Activated B cell treated with CpG ODN at 0.5 μM for 24 hours (primary cell): Measurements from ENCODE around the gene ZBTB47. TPM values are rescaled to one million over a fixed set of nuclear protein-coding genes. Genes with fewer than 3 reads are reported as not detected.

Source experiments
- ATAC-seq: fragments of 200-7000 bp; cut with Tn5 transposase; one replicate; pipeline ENCODE4 v1.10.0; 2021; ENCODE audit warnings: low read depth, mild to moderate bottlenecking, moderate library complexity
- CTCF ChIA-PET: fragments of 350-600 bp; sonication (Branson Sonifier 250); formaldehyde crosslinking; loops from one replicate; lab custom pipeline; 2021; ENCODE audit warnings: antibody characterized with exemption; lab: Charles Lee
- POLR2A ChIA-PET: fragments of 350-600 bp; sonication (Branson Sonifier 250); formaldehyde crosslinking; loops from one replicate; lab custom pipeline; 2021; ENCODE audit warnings: antibody characterized with exemption; lab: Charles Lee
- DNase-seq: peaks from one replicate; pipeline ENCODE4 v3.0.0; 2022
- H3K27ac Mint-ChIP-seq: one replicate; pipeline ENCODE4 v1.8.0; 2020; ENCODE audit warnings: mixed read lengths
- H3K27me3 Mint-ChIP-seq: one replicate; pipeline ENCODE4 v1.8.0; 2021; ENCODE audit warnings: mixed read lengths
- H3K36me3 Mint-ChIP-seq: one replicate; pipeline ENCODE4 v1.8.0; 2021; ENCODE audit warnings: low read depth, mixed read lengths
- H3K4me1 Mint-ChIP-seq: one replicate; pipeline ENCODE4 v1.8.0; 2021; ENCODE audit warnings: mixed read lengths
- H3K4me3 Mint-ChIP-seq: one replicate; pipeline ENCODE4 v1.8.0; 2020; ENCODE audit warnings: mild to moderate bottlenecking, mixed read lengths
- H3K9me3 Mint-ChIP-seq: one replicate; pipeline ENCODE4 v1.8.0; 2020; ENCODE audit warnings: mixed read lengths
- intact Hi-C: fragments of 100-400 bp; cut with micrococcal nuclease; formaldehyde crosslinking; loops from one replicate; pipeline ENCODE4 v1.15.1; 2024
- total RNA-seq: library from RNA; stranded (reverse); gene quantifications from 2 replicates; pipeline ENCODE4 v1.2.3, GENCODE V29; 2022
- TF ChIP-seq, protein P1 (sequence below): fragments of 200-600 bp; IDR thresholded peaks from one replicate; pipeline ENCODE4 v1.8.0; 2022; ENCODE audit warnings: antibody characterized with exemption, mild to moderate bottlenecking

Gene ZBTB47
- total RNA-seq, 1 donor from 2014 or later: 1.1 TPM

DNA sequence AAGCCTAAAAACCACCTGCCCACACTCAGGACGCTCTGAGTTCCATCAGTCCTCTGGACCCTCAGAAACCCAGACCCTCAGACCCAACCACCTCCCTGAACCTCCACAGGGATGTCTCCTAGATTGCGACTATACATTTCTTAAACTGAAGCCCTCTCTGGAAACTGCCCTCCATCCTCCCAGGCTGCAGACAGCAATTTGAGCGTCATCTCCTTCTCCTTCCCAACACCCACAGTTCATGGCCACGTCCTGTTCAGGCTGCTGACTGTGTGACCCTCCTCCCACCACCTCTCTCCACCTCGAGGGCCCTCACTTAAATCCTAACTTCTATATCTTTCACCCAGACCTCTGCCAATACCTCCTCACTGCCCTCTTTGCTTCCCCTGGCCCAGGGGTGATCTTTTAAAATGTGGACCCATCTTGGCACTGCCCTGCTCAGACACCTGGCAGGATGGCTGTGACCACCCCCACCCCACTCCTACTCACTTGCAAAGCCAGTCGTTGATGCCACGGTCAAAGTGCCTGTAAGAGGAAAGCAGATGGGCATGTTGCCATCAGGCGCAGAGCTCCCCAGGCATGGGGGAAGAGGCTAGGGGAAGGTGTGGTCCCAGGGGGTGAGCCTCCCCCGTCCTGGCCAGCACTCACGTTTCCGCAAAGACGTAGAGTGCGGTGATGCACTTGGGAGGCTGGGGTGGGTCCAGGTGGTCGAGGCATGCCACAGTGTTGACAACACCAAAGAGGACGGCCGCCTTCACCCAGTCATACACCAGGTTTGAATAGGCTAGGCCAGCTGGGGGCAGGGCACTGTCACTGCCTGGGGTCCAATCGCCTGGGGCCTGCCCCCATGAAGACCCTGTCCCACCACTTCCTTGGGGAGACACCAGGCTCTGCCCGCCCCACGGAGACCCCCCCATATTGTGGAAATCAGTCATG is 43.1 kb downstream of the ZBTB47 start:
- Mint-ChIP-seq H3K4me1 (no peaks in the 10 kb centered on the region), H3K36me3 (no peaks in the 10 kb centered on the region), H3K27me3 (peaks cover 11% of the 10 kb centered on the region), H3K9me3 (no peaks in the 10 kb centered on the region), H3K4me3 (no peak overlapping the region), H3K27ac (no peak overlapping the region)
- intact Hi-C loops: no loop called here
- no peak for ATAC-seq
- POLR2A ChIA-PET: no interaction called here
- TF ChIP-seq, protein P1, sequence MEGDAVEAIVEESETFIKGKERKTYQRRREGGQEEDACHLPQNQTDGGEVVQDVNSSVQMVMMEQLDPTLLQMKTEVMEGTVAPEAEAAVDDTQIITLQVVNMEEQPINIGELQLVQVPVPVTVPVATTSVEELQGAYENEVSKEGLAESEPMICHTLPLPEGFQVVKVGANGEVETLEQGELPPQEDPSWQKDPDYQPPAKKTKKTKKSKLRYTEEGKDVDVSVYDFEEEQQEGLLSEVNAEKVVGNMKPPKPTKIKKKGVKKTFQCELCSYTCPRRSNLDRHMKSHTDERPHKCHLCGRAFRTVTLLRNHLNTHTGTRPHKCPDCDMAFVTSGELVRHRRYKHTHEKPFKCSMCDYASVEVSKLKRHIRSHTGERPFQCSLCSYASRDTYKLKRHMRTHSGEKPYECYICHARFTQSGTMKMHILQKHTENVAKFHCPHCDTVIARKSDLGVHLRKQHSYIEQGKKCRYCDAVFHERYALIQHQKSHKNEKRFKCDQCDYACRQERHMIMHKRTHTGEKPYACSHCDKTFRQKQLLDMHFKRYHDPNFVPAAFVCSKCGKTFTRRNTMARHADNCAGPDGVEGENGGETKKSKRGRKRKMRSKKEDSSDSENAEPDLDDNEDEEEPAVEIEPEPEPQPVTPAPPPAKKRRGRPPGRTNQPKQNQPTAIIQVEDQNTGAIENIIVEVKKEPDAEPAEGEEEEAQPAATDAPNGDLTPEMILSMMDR: no peak
- DNase-seq: no peak
- CTCF ChIA-PET: no interaction called here

DNA sequence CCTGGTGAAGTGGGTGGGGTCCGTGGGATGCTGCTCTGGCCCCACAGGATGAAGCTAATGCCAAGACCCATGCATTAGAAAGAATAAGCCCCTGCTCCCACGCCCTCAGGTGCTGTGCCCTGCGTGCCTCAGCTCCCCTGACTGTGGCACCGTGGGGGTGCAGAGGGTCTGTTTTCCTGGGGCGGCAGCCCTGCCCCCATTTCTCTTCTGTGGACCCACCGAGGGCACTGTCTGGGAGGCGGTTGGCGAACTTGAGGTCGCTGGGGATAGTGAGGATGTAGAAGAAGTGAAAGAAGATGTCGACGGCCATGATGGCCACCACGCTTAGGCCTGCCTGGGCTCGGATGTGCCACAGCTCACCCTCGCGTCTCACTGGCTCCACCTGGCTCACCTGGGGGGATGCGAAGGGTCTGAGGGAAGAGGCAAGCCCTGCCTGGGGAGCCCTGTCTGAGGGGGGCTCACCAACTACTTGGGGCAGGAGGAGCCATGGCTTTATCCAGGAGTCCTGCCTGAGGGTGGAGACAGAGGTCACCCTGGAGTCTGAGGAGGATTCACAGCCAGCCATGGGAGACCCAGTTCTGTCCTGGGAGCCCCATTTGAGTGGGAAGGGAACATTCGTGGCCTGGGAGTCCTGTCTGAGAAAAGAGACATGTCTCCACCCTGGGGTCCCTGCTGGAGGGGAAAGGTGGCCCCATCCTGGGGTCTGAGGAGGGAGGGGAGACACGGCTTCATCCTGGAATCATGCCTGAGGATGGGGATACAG is 44.0 kb downstream of the ZBTB47 start:
- POLR2A ChIA-PET: no interaction called here
- CTCF ChIA-PET: no interaction called here
- no peaks in the 10 kb centered on the region for H3K4me1 Mint-ChIP-seq
- H3K27ac Mint-ChIP-seq: no peak overlapping the region
- TF ChIP-seq, protein P1: no peak
- peaks cover 11% of the 10 kb centered on the region for H3K27me3 Mint-ChIP-seq
- intact Hi-C loops: no loop called here
- no peak overlapping the region for H3K4me3 Mint-ChIP-seq
- ATAC-seq (no peak), DNase-seq (no peak)
- H3K9me3 Mint-ChIP-seq: no peaks in the 10 kb centered on the region
- no peaks in the 10 kb centered on the region for H3K36me3 Mint-ChIP-seq

DNA sequence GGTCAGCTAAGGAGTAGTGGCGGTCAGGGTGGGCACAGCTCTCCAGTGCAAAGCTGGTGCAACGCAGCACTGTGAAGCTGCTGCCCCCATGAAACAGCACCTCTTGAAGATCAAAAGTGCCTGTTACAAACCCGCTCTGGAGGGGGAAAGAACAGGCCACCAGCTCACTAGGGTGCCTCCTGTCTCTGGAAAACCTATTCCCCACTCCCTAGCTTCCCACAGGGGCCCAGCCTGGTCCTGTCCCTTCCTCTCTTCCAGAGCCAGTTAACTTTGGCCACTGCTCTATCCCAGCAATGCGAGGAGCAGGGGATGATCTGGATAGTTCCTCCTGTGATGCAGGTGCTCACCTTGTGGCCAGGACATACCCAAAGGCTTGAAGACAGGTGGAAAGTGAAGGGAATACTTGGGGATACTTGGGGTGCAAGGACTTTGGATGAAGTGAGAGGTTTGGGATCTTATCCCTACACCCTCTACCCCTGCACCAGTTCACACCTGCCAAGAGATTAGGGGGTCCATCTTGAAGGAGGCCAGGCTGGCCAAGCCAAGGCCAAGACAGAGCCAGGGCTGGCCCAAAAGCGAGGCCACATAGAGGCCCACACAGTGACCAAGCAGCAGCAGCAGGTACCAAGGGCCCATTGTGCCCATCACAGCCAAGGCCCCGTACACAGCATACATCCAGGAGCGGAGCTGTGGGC is 44.9 kb downstream of the ZBTB47 start:
- Mint-ChIP-seq H3K4me1 (no peaks in the 10 kb centered on the region), H3K4me3 (no peak overlapping the region), H3K36me3 (no peaks in the 10 kb centered on the region), H3K27me3 (peaks cover 15% of the 10 kb centered on the region), H3K9me3 (no peaks in the 10 kb centered on the region), H3K27ac (no peak overlapping the region)
- no peak for ATAC-seq
- DNase-seq: no peak
- POLR2A ChIA-PET: no interaction called here
- TF ChIP-seq, protein P1: no peak
- CTCF ChIA-PET: no interaction called here
- intact Hi-C loops: no loop called here

DNA sequence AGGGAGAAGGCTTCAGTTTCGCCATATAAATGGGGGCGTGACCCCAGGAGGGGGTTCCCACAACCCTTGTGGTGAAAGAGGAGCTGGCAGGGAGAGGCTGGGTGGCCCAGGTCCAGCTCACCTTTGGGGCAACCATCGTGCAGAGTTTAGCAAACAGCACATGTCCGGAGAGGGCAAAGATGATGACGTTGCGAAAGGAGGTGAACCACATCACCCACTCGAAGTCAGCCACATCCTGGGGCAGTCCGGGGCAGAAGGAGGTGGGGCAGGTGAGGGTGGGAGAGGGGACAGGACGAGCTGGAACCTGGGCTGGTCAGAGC is 45.4 kb downstream of the ZBTB47 start:
- Mint-ChIP-seq H3K9me3 (no peaks in the 10 kb centered on the region), H3K4me3 (no peak overlapping the region), H3K36me3 (no peaks in the 10 kb centered on the region), H3K27me3 (peaks cover 17% of the 10 kb centered on the region), H3K27ac (no peak overlapping the region), H3K4me1 (no peaks in the 10 kb centered on the region)
- DNase-seq: no peak
- intact Hi-C loops: no loop called here
- TF ChIP-seq, protein P1: no peak
- ChIA-PET CTCF (no interaction called here), POLR2A (no interaction called here)
- ATAC-seq: no peak

DNA sequence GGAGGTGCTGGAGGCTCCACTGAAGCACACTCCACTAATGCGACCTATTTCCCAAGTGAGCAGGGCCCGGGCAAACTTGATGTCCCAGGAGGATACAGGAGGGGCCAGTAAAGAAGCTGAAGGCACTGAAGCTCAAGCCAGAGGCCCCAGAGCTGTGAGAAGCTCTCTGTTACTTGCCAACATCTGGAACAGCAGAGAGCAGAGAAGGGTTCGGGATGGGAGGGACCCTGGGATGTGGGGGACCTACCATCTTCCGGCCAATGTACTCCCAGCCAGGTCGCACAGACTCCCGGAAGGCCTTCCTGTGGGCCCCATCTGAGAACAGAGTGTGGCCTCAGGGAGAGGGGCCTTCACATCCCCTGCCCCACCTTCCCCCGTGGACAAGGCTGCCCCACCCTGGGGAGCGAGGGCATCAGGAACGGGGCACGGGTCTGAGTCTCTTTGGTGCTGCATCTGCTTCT is 46.0 kb downstream of the ZBTB47 start:
- POLR2A ChIA-PET: no interaction called here
- intact Hi-C loops: no loop called here
- no peaks in the 10 kb centered on the region for H3K4me1 Mint-ChIP-seq
- H3K27me3 Mint-ChIP-seq: peaks cover 17% of the 10 kb centered on the region
- no peaks in the 10 kb centered on the region for H3K36me3 Mint-ChIP-seq
- ATAC-seq (no peak), DNase-seq (no peak)
- H3K27ac Mint-ChIP-seq: no peak overlapping the region
- TF ChIP-seq, protein P1: no peak
- CTCF ChIA-PET: no interaction called here
- H3K4me3 Mint-ChIP-seq: no peak overlapping the region
- no peaks in the 10 kb centered on the region for H3K9me3 Mint-ChIP-seq
